CD4-positive, alpha-beta memory T cell (primary cell): ENCODE data around the gene ZNF674. TPM values are rescaled to one million over a fixed set of nuclear protein-coding genes. Genes with fewer than 3 reads are reported as not detected.

ENCODE experiments used
- CTCF ChIA-PET: fragments of 350-600 bp; sonication (Branson Sonifier 250); formaldehyde crosslinking; loops from one replicate; lab custom pipeline; 2021; ENCODE audit warnings: inconsistent platforms; ENCODE audit not compliant: partially characterized antibody; lab: Charles Lee
- POLR2A ChIA-PET: fragments of 350-600 bp; sonication (Branson Sonifier 250); formaldehyde crosslinking; loops from one replicate; lab custom pipeline; 2021; ENCODE audit not compliant: partially characterized antibody; lab: Charles Lee
- DNase-seq, 5 donors: peaks; one replicate each; pipeline versions ENCODE4 v3.0.0 to v3.0.0-alpha.2; 2020 to 2022; ENCODE audit warnings: mixed read lengths in 1 of 5
- H3K27ac ChIP-seq: one replicate; pipeline ENCODE4 v1.7.0; 2013; ENCODE audit warnings: low read depth, low read length
- H3K27me3 ChIP-seq: 2 replicates; pipeline ENCODE4 v1.7.0; 2013; ENCODE audit warnings: mild to moderate bottlenecking, low read length, moderate library complexity; ENCODE audit not compliant: insufficient read depth
- H3K36me3 ChIP-seq: 2 replicates; pipeline ENCODE4 v1.7.0; 2013; ENCODE audit warnings: mild to moderate bottlenecking, low read length, moderate library complexity; ENCODE audit not compliant: insufficient read depth
- H3K4me1 ChIP-seq: 2 replicates; pipeline ENCODE4 v1.7.0; 2013; ENCODE audit warnings: mild to moderate bottlenecking, low read length, moderate library complexity; ENCODE audit not compliant: insufficient read depth
- H3K4me3 ChIP-seq, 2 donors: one replicate each; pipeline ENCODE4 v1.7.0; 2013; ENCODE audit warnings: low read length in 2 of 2, mild to moderate bottlenecking in 1 of 2
- H3K9me3 ChIP-seq, 2 donors: one replicate each; pipeline ENCODE4 v1.7.0; 2013; ENCODE audit warnings: low read length in 2 of 2, control low read depth in 1 of 2; ENCODE audit not compliant: control insufficient read depth in 1 of 2
- H3K27ac Mint-ChIP-seq, 7 donors: one replicate each; pipeline ENCODE4 v1.8.0; 2020 to 2021; ENCODE audit warnings: mixed read lengths in 7 of 7, mild to moderate bottlenecking in 6 of 7, inconsistent platforms in 3 of 7, moderate library complexity in 3 of 7
- H3K27me3 Mint-ChIP-seq, 2 donors: one replicate each; pipeline ENCODE4 v1.8.0; 2020 to 2021; ENCODE audit warnings: mixed read lengths in 2 of 2
- H3K36me3 Mint-ChIP-seq, 2 donors: one replicate each; pipeline ENCODE4 v1.8.0; 2020 to 2021; ENCODE audit warnings: mixed read lengths in 2 of 2, inconsistent platforms in 1 of 2, mild to moderate bottlenecking in 1 of 2
- H3K4me1 Mint-ChIP-seq, 4 donors: one replicate each; pipeline ENCODE4 v1.8.0; 2020 to 2021; ENCODE audit warnings: mixed read lengths in 4 of 4, mild to moderate bottlenecking in 1 of 4
- H3K4me3 Mint-ChIP-seq, 8 donors: one replicate each; pipeline ENCODE4 v1.8.0; 2020 to 2021; ENCODE audit warnings: mixed read lengths in 8 of 8, mild to moderate bottlenecking in 7 of 8, moderate library complexity in 6 of 8, inconsistent platforms in 3 of 8
- H3K9me3 Mint-ChIP-seq, 8 donors: one replicate each; pipeline ENCODE4 v1.8.0; 2020 to 2021; ENCODE audit warnings: mixed read lengths in 8 of 8, mild to moderate bottlenecking in 5 of 8, inconsistent platforms in 3 of 8, moderate library complexity in 1 of 8
- intact Hi-C: fragments of 100-400 bp; cut with micrococcal nuclease; formaldehyde crosslinking; loops from one replicate; pipeline ENCODE4 v1.15.1; 2023
- polyA plus RNA-seq, 2 donors: library from polyadenylated mRNA; unstranded; fragments of 300-500 nt; fragmentation: Illumina TruSeq; gene quantifications; one replicate each; pipeline ENCODE4 v1.2.3, GENCODE V29; 2021
- total RNA-seq, 2 experiments: library from RNA; stranded (reverse); gene quantifications; one replicate each; pipeline ENCODE4 v1.2.3, GENCODE V29; 2021

The ZNF674 gene
- total and polyA plus RNA-seq, 4 experiments from 2014 or later = 0.22 to 8.6 (median 3.7) TPM

DNA sequence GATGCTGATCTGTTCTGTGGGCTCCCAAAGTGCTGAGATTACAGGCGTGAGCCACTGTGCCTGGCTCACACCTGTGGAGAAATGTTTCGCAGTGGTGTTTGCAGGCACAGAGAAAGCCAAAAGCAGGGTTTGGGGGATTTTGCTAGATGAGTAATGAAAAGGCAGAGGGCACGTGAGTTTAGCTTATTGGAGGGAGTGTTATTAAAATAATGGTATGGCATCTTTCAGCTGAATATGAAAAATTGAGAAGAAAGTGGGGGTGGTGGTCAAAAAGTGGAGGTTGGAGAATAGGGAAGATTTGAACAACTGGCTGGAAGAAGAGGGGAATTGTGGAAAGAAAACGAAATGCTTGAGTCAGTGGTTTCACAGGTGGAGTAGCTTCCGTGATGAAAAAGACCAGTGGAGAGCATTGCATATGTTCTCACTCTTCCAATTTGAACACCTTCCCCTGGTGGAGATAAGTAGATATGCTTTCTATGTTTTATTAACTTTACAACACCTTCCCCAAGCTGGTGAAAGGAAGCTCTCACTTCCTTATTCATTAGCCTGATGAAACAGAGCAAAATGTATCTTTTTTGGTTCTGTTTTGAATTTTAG, 27.2 kb upstream of the ZNF674 start:
- Histone ChIP-seq H3K27ac (peak overlapping the region; percentile 65), H3K9me3 (no peaks in the 10 kb centered on the region), H3K4me1 (peaks cover 35% of the 10 kb centered on the region), H3K27me3 (no peaks in the 10 kb centered on the region), H3K36me3 (no peaks in the 10 kb centered on the region), H3K4me3 (peak overlapping the region in 1 of 2 donors; percentile 14)
- intact Hi-C loops = loop anchor here (2.0 kb wide), 1 partner anchor 38 kb away; no protein-coding TSS in a partner anchor
- CTCF ChIA-PET = interaction anchor here (0.7 to 2.4 kb wide), 12 partner anchors 10 to 95 kb away, joined by 3 to 32 read pairs (median 4); no protein-coding TSS in a partner anchor
- DNase-seq = peak; percentile 30 to 77 (median 39)
- POLR2A ChIA-PET = interaction anchor here (0.6 to 3.4 kb wide), 11 partner anchors 10 to 70 kb away, joined by 3 to 11 read pairs (median 5); no protein-coding TSS in a partner anchor
- Mint-ChIP-seq H3K9me3 (no peaks in the 10 kb centered on the region), H3K4me3 (peak overlapping the region; percentile 61 to 91 (median 76)), H3K27ac (peak overlapping the region; percentile 75 to 89 (median 85)), H3K27me3 (no peaks in the 10 kb centered on the region), H3K36me3 (peaks cover 0 to 2% of the 10 kb centered on the region in 2 donors), H3K4me1 (peaks cover 18 to 34% (median 27%) of the 10 kb centered on the region in 4 donors)

DNA sequence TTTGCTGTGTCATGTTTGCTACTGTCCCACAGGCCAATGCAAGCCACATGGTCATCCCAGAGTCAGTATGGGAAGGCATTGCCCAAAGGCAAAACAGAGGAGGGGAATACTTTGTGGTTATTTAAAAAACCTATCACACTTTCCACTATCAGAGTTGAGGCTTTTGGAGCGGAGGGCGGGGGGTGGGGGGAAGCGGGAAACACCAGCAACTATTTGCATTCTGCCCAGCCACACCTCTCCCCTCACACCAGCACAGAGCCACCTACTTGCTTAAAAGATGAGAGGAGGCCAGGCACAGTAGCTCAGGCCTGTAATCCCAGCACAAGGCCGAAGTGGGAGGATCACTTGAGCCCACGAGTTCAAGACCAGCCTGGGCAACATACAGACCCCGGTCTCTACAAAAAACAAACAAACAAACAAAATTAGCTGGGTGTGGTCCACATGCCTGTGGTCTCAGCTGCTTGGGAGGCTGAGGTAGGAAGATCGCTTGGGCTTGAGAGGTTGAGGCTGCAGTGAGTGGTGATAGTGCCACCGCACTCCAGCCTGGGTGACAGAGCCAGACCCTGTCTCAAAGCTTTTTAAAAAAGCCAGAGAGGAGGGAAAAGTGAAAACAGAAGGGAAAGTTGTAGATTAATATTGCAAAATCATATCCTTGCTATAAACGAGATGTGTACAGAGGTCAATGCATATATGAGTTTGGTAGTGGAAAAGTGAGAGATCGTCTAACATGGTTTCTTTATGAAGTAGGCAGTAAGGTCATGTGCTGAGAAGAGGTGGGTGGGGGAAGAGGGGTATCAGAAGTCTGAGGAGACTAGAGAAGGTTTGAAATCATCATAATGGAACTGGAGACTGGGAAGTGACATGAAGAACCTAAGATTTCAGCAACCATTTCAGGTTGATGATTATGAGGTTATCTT, 26.5 kb upstream of the ZNF674 start:
- Mint-ChIP-seq H3K4me1 (peaks cover 15 to 28% (median 23%) of the 10 kb centered on the region in 4 donors), H3K27me3 (no peaks in the 10 kb centered on the region), H3K9me3 (no peaks in the 10 kb centered on the region), H3K36me3 (no peaks in the 10 kb centered on the region), H3K27ac (peak overlapping the region; percentile 73 to 89 (median 85)), H3K4me3 (peak overlapping the region in 7 of 8 donors; percentile 61 to 82 (median 75))
- POLR2A ChIA-PET = interaction anchor here (0.6 to 3.4 kb wide), 7 partner anchors 15 to 341 kb away, joined by 3 to 11 read pairs (median 3); no protein-coding TSS in a partner anchor
- DNase-seq = no peak
- Histone ChIP-seq H3K36me3 (no peaks in the 10 kb centered on the region), H3K9me3 (no peaks in the 10 kb centered on the region), H3K4me3 (no peak overlapping the region), H3K4me1 (peaks cover 27% of the 10 kb centered on the region), H3K27me3 (no peaks in the 10 kb centered on the region), H3K27ac (peak overlapping the region; percentile 65)
- intact Hi-C loops = loop anchor here (2.0 kb wide), 1 partner anchor 39 kb away; no protein-coding TSS in a partner anchor
- CTCF ChIA-PET = interaction anchor here (1.2 to 2.4 kb wide), 6 partner anchors 9 to 74 kb away, joined by 3 to 32 read pairs (median 5); no protein-coding TSS in a partner anchor

DNA sequence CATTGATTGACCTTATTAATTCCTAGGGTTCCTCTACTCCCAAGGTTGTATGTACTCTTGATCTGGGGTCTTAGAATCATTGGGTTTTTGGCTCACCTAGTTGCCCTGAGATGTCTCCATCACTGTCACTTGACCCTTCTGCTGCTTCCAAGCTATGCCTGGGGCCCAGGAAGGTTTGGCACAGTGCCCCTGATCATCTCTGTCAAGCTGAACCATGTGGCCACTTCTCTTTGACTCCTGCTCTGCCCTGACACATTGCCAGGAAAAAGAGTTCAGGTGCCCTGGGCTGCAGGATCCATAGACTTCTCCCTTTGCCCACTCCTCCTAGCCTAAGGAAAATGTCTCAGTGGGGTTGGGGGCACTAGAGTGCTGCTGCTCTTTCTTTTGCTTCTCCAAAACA, 24.4 kb upstream of the ZNF674 start:
- Mint-ChIP-seq H3K27me3 (no peaks in the 10 kb centered on the region), H3K9me3 (no peaks in the 10 kb centered on the region), H3K4me1 (peaks cover 9 to 18% (median 15%) of the 10 kb centered on the region in 4 donors), H3K4me3 (no peak overlapping the region), H3K36me3 (no peaks in the 10 kb centered on the region), H3K27ac (no peak overlapping the region)
- intact Hi-C loops = no loop called here
- Histone ChIP-seq H3K4me3 (no peak overlapping the region), H3K27me3 (no peaks in the 10 kb centered on the region), H3K27ac (no peak overlapping the region), H3K4me1 (peaks cover 21% of the 10 kb centered on the region), H3K36me3 (no peaks in the 10 kb centered on the region), H3K9me3 (no peaks in the 10 kb centered on the region)
- no peak for DNase-seq
- POLR2A ChIA-PET = no interaction called here
- CTCF ChIA-PET = no interaction called here

DNA sequence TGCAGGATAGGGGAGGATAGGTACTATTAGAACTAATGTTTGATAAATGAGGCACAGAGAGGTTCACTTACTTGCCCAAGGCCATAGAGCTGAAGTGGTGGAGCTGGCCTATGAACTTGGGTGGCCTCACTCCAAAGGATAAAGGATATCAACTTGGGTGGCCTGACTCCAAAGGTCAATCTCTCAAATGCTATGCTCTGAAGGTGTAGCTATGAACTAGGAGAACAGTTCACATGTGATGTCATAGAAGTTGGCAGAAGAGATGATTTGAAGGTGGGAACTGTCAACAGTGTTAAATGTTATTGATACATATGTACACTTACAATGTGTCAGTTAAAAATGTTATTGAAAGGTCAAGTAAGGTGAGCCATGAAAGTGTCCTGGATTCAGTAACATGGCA, 22.2 kb upstream of the ZNF674 start:
- Histone ChIP-seq H3K27me3 (no peaks in the 10 kb centered on the region), H3K36me3 (no peaks in the 10 kb centered on the region), H3K9me3 (no peaks in the 10 kb centered on the region), H3K27ac (no peak overlapping the region), H3K4me1 (peaks cover 13% of the 10 kb centered on the region), H3K4me3 (no peak overlapping the region)
- H3K27me3 Mint-ChIP-seq = no peaks in the 10 kb centered on the region
- no peaks in the 10 kb centered on the region for H3K36me3 Mint-ChIP-seq
- H3K27ac Mint-ChIP-seq = no peak overlapping the region
- H3K4me3 Mint-ChIP-seq = no peak overlapping the region
- DNase-seq = no peak
- CTCF ChIA-PET = interaction anchor here (1.6 kb wide), 1 partner anchor 12 kb away, joined by 4 read pairs; no protein-coding TSS in a partner anchor
- POLR2A ChIA-PET = interaction anchor here (1.0 kb wide), 1 partner anchor 44 kb away, joined by 3 read pairs; no protein-coding TSS in a partner anchor
- peaks cover 7 to 12% (median 10%) of the 10 kb centered on the region in 4 donors for H3K4me1 Mint-ChIP-seq
- intact Hi-C loops = no loop called here
- no peaks in the 10 kb centered on the region for H3K9me3 Mint-ChIP-seq

DNA sequence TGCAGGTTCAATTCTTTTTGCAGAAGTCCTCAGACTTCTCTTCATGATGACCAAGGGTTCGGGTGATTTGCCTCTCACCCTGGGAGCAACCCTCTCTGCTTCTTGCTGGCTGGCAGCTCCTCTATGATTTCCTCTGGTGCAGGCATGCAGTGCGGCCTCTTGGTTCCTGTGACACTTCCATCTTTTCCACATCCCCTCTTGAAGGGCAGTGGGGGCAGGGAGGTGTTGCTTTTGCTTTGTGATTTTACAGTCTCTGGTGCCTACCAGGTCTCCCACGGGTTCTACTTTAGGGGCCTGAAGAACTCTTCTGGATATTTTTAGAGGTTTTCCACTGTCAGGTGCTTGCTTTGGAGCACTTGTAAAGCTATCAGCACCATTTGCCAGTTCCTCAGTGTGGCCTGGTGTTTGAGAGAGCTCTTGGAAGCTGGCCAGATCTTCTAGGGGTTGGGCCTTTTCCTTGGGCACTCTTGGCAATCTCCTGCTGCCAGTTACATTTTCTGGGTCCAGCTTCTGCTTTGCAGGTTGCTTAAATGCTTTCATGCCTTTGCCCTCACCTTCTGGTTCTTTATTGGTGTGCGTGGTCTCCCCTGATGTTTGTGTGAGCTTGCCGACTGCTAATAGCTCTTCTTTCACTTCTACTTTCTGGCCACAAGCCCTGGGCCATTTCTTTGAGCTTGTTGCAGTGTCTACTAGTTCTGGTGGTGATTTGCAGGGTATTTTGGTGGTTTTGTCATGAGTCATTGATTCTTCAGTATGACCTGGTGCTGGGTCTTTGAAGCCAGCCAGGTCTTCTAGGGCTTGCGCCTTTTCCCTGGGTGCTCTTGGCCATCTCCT, 16.8 kb upstream of the ZNF674 start:
- CTCF ChIA-PET = interaction anchor here (0.9 to 2.2 kb wide), 2 partner anchors 10 to 125 kb away, joined by 4 to 5 read pairs; no protein-coding TSS in a partner anchor

DNA sequence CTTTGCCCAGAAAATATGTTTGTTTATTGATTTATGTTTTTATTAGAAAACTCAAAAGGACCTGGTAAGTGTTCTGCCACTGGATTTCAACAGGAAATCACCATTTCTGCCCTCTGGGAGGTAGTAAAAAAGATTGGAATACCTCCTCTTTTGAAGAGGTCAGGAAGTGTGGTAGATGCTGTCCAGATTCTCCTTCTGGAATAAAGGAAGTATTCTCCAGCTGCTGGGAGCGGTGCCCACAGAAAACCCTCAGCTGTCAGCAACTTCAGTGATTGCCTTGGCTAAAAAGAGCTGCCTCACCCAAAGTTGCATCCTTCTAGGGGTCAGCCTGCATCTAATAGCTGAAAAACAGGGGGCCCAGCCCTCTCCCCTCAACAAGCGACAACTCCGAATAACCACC, 13.8 kb upstream of the ZNF674 start:
- CTCF ChIA-PET = no interaction called here
- Mint-ChIP-seq H3K9me3 (no peaks in the 10 kb centered on the region), H3K4me1 (peaks cover 3 to 7% (median 5%) of the 10 kb centered on the region in 4 donors), H3K36me3 (peaks cover 0 to 2% of the 10 kb centered on the region in 2 donors), H3K27ac (no peak overlapping the region), H3K27me3 (no peaks in the 10 kb centered on the region), H3K4me3 (no peak overlapping the region)
- no peak for DNase-seq
- no peak overlapping the region for H3K27ac ChIP-seq
- intact Hi-C loops = no loop called here
- POLR2A ChIA-PET = no interaction called here
- H3K4me3 ChIP-seq = no peak overlapping the region
- H3K27me3 ChIP-seq = no peaks in the 10 kb centered on the region
- peaks cover 6% of the 10 kb centered on the region for H3K4me1 ChIP-seq
- no peaks in the 10 kb centered on the region for H3K36me3 ChIP-seq
- H3K9me3 ChIP-seq = no peaks in the 10 kb centered on the region

More for the DNA sequence above, 16.8 kb upstream of the ZNF674 start:
- Histone ChIP-seq H3K4me3 (no peak overlapping the region), H3K36me3 (no peaks in the 10 kb centered on the region), H3K9me3 (no peaks in the 10 kb centered on the region), H3K27ac (no peak overlapping the region), H3K4me1 (peaks cover 6% of the 10 kb centered on the region), H3K27me3 (no peaks in the 10 kb centered on the region)
- Mint-ChIP-seq H3K27me3 (no peaks in the 10 kb centered on the region), H3K27ac (peak overlapping the region in 2 of 7 donors; percentile 26 to 37), H3K4me3 (no peak overlapping the region), H3K9me3 (no peaks in the 10 kb centered on the region), H3K4me1 (peaks cover 3 to 7% (median 5%) of the 10 kb centered on the region in 4 donors), H3K36me3 (no peaks in the 10 kb centered on the region)
- intact Hi-C loops = no loop called here
- POLR2A ChIA-PET = interaction anchor here (1.4 kb wide), 1 partner anchor 11 kb away, joined by 5 read pairs; no protein-coding TSS in a partner anchor
- DNase-seq = no peak
